Left ventricle myocardium inferior (tissue), 1 donor: ENCODE results near the gene EFNA1. TPM values are rescaled to one million over a fixed set of nuclear protein-coding genes. Genes with fewer than 3 reads are reported as not detected.

Experiments
- DNase-seq: peaks from one replicate; pipeline ENCODE4 v3.0.0-alpha.2; 2020
- H3K27ac ChIP-seq: fragments of 200-600 bp; replicated peaks from 2 replicates; pipeline ENCODE4 v1.8.0; 2021
- H3K27me3 ChIP-seq: fragments of 200-600 bp; 2 replicates; pipeline ENCODE4 v1.8.0; 2021; ENCODE audit warnings: low read depth
- H3K36me3 ChIP-seq: fragments of 200-600 bp; 2 replicates; pipeline ENCODE4 v1.8.0; 2021
- H3K4me1 ChIP-seq: fragments of 200-600 bp; 2 replicates; pipeline ENCODE4 v1.8.0; 2021
- H3K4me3 ChIP-seq: fragments of 200-600 bp; 2 replicates; pipeline ENCODE4 v1.8.0; 2021; ENCODE audit warnings: mild to moderate bottlenecking, moderate library complexity
- H3K9me3 ChIP-seq: fragments of 200-600 bp; replicated peaks from 2 replicates; pipeline ENCODE4 v1.8.0; 2021
- intact Hi-C: fragments of 100-400 bp; cut with micrococcal nuclease; formaldehyde crosslinking; loops from one replicate; pipeline ENCODE4 v1.11.0; 2022
- total RNA-seq: library from RNA; stranded (reverse); fragmentation: NEBNext Ultra II Directional; extraction: Animal tissue kit (Norgen Biotek cat#: 25700); gene quantifications from one replicate; pipeline ENCODE4 v1.2.1, GENCODE V29; 2021
- TF ChIP-seq, protein P1 (sequence below): fragments of 200-600 bp; IDR thresholded peaks from 2 replicates; pipeline ENCODE4 v1.8.0; 2021; ENCODE audit warnings: antibody characterized with exemption, mild to moderate bottlenecking, borderline replicate concordance
- donor health status: DM: no; HTN: yes; CAD: no; lungs with severe emphysema.

Gene EFNA1
- total RNA-seq, 1 donor from 2014 or later, result 42.9 TPM

DNA sequence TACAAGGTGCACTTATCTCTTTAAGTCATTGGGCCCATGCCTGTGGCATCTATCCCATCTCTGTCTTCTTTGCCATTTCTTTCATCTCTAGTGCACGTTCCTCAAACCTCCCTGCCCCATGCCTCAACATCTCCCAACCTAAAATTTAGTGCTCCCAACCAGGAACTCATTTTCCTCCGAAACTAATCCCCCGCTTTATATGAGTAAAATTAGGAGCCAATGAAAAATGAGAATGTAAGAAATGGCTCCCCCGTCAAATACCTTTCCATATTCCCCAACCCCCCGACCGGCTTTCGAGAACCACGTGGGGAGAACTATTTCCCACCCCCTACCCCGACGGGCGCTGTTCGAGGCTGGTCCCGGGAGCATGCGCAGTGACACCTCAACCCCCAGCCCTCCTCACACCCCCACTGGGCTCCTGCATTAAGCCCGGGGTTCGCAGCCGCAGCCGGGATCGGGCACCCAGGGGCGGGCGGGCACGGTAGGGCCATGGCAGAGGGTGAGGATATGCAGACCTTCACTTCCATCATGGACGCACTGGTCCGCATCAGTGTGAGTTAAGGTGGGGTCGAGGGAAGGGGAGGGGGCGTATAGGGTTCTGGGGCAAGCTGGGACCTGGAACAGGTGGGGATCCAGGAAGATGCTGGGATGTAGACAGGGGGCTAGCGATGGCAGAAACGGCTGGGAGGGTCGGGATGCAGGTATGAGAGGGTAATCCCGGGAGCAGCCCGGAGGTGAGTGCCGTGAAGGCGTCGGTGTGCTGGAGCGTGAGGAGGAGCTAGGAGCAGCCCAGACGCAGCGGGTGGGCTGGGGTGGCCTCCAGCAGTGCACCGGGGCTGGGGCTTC, 46.0 kb downstream of the EFNA1 start, which contains the start of gene TRIM46:
Gene TRIM46, plus strand, starts transcription at position 372 of the 846 bp plus-strand sequence. Its CDS starts 118 bp downstream, at position 490.
- TF ChIP-seq, protein P1, sequence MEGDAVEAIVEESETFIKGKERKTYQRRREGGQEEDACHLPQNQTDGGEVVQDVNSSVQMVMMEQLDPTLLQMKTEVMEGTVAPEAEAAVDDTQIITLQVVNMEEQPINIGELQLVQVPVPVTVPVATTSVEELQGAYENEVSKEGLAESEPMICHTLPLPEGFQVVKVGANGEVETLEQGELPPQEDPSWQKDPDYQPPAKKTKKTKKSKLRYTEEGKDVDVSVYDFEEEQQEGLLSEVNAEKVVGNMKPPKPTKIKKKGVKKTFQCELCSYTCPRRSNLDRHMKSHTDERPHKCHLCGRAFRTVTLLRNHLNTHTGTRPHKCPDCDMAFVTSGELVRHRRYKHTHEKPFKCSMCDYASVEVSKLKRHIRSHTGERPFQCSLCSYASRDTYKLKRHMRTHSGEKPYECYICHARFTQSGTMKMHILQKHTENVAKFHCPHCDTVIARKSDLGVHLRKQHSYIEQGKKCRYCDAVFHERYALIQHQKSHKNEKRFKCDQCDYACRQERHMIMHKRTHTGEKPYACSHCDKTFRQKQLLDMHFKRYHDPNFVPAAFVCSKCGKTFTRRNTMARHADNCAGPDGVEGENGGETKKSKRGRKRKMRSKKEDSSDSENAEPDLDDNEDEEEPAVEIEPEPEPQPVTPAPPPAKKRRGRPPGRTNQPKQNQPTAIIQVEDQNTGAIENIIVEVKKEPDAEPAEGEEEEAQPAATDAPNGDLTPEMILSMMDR, result peak; percentile 7
- H3K4me1 ChIP-seq, result peaks cover 42% of the 10 kb centered on the region
- DNase-seq, result no peak
- intact Hi-C loops, result no loop called here
- H3K4me3 ChIP-seq, result peak within 1 kb of the TSS; percentile 93
- H3K9me3 ChIP-seq, result no peaks in the 10 kb centered on the region
- peaks cover 21% of the 10 kb centered on the region for H3K36me3 ChIP-seq
- H3K27ac ChIP-seq, result peak within 1 kb of the TSS; percentile 96
- H3K27me3 ChIP-seq, result peaks cover 27% of the 10 kb centered on the region

DNA sequence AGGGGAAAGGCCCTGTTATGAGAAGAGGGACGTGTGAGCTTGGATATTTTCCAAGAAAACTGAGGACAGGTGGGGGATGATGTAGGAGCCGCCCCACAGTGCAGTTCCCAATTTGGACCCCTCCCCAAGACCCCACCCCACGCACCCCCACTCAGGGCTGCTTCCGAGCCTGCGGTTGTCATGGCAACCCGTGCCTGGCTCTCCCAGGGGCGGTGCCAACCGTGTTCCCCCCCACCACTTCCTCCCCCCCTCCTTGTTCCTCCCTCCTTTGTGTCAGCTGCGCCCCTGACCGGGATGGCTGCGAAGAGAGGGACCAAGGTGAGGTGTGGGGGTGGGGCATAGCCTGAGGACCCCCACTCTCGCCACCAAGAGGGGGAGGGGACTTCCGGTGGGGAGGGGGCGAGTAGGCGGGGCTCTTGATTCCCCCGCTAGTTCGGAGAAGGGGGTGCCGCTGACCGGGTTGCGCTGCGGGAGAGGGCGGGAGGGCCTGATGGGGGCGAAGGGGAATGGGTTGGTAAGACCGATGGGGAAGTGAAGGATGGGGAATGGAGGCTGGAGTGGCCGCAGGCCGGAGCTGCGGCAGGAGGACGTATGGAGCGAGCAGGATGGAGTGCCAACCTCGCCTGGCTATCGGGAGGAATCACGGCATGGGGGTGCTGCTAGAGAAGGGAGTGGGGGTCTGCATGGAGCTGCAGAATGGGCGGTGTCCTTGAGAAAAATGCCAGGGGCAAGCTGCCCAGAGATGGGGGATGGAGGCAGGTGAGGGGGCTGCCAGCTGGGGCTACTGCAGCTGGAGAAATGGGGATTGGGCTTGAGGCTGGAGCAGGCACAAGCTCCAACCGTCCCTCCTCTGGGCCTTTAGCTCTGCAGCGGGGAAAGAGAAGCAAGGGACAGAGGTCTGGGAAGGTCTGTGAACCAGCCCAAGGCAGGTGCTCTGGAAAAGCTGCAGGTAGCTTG, 46.9 kb downstream of the EFNA1 start:
- Histone ChIP-seq H3K9me3 (no peaks in the 10 kb centered on the region), H3K27me3 (peaks cover 27% of the 10 kb centered on the region), H3K27ac (no peak overlapping the region), H3K36me3 (peaks cover 12% of the 10 kb centered on the region), H3K4me1 (peaks cover 42% of the 10 kb centered on the region), H3K4me3 (peak overlapping the region; percentile 93)
- no peak for DNase-seq
- intact Hi-C loops, result no loop called here
- TF ChIP-seq, protein P1, result no peak

DNA sequence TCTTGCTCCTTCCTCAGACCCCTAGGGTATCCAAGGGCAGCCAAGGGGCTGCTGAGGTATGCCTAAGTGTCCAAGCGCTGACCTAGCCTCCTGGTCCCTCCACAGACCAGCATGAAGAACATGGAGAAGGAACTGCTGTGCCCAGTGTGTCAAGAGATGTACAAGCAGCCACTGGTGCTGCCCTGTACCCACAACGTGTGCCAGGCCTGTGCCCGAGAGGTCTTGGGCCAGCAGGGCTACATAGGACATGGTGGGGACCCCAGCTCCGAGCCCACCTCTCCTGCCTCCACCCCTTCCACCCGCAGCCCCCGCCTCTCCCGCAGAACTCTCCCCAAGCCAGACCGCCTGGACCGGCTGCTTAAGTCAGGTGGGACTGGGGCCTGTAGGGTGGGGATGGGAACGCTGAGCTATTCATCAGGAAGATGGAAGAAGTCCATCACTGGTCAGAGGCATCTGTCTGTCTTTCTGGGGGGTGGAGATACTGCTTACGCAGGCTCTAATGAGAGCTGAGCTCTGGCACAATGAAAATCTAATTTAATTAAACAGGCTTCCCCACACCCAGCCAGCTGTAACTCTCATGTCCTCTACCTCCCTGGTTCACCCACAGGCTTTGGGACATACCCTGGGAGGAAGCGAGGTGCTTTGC, 47.7 kb downstream of the EFNA1 start:
- Histone ChIP-seq H3K27ac (no peak overlapping the region), H3K4me1 (peaks cover 42% of the 10 kb centered on the region), H3K9me3 (no peaks in the 10 kb centered on the region), H3K27me3 (peaks cover 27% of the 10 kb centered on the region), H3K4me3 (no peak overlapping the region), H3K36me3 (peaks cover 6% of the 10 kb centered on the region)
- TF ChIP-seq, protein P1, result no peak
- intact Hi-C loops, result no loop called here
- no peak for DNase-seq

DNA sequence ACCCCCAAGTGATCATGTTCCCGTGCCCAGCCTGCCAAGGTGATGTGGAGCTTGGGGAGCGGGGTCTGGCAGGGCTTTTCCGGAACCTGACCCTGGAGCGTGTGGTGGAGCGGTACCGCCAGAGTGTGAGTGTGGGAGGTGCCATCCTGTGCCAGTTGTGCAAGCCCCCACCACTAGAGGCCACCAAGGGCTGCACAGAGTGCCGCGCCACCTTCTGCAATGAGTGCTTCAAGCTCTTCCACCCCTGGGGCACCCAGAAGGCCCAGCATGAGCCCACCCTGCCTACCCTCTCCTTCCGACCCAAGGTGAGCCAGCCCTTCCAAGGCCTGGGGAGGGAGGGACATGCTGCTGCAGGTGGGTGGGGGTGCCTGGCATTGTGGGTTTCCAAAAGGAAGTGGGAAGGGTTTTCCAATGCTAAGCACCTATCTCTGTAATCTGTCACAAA, 48.3 kb downstream of the EFNA1 start:
- H3K4me3 ChIP-seq, result no peak overlapping the region
- intact Hi-C loops, result no loop called here
- TF ChIP-seq, protein P1, result no peak

More for the DNA sequence above, 48.3 kb downstream of the EFNA1 start:
- Histone ChIP-seq H3K36me3 (peaks cover under 1% of the 10 kb centered on the region), H3K27ac (no peak overlapping the region), H3K4me1 (peaks cover 42% of the 10 kb centered on the region), H3K27me3 (peaks cover 27% of the 10 kb centered on the region), H3K9me3 (no peaks in the 10 kb centered on the region)
- DNase-seq, result no peak
